Stromal cell of bone marrow (primary cell): ENCODE measurements around the gene PPME1.

Source experiments
- DNase-seq: peaks from one replicate; pipeline ENCODE4 v3.0.0-alpha.2; 2012; ENCODE audit warnings: low read depth

Gene PPME1

DNA sequence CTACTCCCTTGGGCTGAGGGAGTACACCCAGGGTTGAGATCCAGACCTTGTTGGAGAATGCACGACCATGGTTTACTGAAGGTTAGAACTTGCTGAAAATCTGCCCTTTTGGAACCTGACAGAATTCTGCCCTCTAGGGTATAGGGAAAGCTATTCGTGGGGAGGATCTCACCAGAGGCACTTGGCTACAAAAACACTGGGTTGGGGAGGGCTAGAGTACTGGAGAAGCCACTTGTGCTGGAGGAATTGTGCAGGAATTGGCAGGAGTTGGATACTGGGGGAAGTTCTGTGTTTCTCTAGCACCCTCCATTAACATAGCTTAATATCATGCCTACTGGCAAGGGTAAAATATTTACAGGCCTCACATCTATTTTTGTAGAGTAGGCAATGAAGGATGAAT lies 55.8 kb downstream of the PPME1 start:
- DNase-seq = no peak

DNA sequence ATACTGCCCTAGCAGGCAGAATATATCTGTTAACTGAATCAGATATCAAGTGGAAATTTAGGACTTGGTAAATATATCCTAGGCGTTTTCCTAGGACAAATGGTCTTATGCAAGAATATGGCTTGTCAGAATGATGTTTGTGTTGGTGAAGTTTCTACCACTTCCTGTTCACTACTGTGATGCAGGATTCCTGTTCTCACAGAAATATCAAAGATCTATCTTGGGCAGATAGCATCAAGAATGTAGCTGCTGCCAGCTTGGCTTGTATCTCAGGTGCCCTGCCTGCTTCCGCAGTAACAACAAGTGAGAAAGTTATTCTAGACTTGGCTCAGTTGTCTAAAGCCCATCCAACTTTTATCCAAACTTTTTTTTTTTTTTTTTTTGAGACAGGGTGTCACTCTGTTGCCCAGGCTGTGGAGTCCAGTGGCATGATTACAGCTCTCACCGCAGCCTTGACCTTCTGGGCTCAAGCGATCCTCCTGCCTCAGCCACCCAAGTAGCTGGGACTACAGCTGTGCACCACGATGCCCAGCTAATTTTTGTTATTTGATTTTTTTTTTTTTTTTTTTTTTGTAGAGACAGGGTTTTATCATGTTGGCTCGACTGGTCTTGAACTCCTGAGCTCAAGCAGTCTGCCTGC lies 61.3 kb downstream of the PPME1 start:
- no peak for DNase-seq

DNA sequence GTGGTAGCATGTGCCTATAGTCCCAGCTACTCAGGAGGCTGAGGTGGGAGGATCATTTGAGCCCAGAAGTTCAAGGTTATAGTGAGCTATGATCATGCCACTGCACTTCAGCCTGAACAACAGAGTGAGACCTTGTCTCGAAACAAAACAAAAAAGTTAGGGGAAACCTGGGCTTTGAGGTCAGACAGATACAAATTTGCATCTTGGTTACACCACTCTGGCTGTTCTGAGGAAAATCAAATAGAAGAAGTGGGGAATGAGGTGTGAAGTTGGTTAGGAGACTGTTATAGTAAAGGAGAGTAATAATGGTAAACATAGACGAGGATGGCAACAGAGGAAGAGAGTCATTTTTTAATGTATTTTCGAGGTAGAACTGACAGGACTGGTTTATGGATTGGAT lies 62.6 kb downstream of the PPME1 start:
- no peak for DNase-seq

DNA sequence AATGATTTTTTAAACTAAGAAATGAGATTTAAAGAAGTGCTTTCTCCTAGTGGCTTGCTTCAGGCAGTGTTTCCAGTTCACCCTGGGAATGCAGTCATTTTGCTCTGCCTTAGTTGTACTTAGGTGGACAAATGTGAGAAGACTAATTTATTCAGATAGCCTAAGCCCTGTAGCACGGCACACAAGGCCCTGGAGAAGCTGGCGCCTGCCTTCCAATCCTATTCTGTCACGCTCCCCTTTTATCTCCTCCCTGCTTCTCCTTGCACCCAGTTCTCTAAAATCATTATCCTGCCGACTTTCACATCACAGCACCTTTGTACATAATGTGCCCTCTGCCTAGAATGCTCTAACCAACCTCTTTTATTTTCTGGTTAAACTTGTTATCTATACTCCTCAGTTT lies 64.0 kb downstream of the PPME1 start:
- DNase-seq = no peak

DNA sequence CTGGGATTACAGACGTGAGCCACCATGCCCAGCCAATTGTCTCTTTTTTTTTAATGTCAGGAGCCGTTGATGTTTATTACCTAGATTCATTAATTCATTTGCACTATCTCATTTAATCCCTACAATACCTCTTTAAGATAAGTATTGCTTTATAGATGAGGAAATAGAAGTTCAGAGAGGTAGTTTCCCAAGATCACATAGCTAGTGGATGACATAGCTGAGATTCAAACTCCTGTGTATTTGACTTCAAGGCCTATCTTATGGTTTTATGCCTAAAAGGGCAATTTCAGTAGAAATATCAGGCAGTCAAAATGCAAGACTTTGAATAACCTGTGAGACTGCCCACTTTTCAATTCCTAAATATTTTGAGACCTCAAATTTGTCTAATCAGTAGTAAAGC lies 66.5 kb downstream of the PPME1 start:
- DNase-seq = no peak

DNA sequence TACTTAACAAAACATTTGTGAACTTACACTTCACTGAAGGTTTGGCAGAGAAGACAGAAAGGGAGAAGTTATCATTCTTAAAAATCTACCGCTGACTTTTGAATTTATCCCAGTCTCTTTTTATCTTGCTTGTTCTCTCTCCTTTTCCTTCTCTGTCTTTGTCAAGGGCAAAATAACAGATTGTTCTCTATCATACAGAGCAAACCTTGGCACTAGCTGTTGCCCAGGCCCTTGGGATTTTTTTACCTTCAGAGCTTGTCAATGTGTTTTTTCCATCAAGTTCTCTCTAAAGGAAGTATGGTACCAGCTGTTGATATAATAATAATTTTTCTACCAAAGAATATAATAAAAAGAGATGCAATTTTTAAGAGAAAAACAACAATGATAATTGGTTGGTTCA lies 67.2 kb downstream of the PPME1 start:
- DNase-seq = no peak

DNA sequence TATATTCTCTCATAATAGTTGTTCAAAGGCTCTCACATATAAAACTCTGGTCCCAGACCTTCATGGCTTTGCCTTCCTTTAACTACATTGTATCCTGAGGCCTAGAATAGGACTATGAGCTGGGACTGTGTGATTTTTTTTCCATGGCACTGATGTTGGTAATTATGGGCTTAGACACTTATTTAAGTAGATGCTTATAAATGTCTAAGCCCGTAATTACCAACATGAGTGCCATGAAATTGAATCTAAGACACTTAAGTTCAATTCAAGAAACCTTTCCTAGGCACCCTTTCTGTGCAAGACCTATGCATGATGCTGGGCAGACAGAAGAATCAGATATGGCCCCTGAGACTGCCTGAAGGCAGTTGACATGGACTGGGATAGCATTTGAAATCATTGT lies 77.4 kb downstream of the PPME1 start:
- no peak for DNase-seq

DNA sequence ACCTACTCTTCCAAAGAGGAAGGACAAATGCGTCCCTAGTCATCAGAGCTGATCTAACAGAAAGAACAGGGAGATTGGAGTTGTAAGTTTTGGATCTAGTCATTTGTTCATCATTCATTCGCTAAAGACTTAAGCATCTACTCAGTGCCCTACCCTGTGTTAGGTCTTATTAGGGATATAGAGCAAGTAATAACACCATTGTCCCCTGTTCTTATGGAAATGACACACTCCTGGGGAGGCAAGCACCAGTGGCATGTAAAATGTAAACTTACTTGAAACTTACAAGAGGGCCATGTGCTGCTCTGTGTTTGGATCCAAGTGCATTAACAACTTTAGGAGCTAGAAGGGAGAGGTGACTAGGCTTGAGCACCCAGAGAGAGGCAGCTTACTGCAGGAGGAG lies 78.4 kb downstream of the PPME1 start:
- DNase-seq = no peak

DNA sequence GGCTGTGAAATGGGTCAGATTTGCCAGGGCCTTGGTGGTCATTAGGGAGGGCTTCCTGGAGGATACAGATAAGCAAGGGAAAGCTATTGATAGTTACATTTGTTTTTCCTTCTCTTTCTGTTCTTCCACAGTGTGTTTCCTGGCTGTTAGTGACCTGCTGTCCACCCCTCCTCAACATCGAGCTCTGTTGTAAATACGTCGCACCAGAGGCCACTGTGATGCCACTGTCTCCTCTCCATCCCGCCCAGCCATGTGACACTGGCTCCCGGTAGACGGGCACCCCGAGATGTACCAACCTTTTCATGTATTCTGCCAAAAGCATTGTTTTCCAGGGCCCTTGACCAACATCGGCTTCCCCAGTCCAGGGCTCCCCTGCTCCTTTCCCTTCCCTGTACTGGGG lies 82.3 kb downstream of the PPME1 start:
- no peak for DNase-seq

DNA sequence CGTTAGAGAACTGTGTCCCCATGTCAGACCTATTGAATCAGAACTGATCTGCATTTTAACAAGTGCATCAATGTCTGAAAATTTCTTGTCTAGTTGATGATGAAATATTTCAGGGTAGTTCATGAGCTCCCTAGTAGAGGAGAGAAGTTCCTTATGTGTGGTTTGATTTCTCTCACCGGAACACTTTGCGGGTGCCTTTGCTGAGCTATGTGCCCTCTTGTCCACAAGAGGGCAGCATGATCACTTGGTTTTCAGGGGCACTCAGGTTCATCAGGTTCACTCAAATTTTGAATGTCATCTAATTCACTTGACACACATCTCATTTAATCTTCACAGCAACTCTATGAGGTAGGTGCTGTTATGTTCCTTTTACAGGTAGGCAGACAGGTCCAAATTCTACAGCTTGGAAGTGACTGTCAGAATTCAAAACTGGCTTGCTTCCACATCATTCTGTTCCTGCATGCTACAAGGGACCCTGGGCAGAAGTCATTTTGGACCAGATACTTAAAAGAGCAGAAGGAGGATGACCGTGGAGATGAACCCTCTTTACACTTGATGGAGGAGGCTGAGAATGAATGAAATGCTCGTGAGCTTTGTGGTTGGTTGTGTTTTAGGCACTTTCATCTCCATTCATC lies 84.8 kb downstream of the PPME1 start:
- DNase-seq = peak; percentile 45

DNA sequence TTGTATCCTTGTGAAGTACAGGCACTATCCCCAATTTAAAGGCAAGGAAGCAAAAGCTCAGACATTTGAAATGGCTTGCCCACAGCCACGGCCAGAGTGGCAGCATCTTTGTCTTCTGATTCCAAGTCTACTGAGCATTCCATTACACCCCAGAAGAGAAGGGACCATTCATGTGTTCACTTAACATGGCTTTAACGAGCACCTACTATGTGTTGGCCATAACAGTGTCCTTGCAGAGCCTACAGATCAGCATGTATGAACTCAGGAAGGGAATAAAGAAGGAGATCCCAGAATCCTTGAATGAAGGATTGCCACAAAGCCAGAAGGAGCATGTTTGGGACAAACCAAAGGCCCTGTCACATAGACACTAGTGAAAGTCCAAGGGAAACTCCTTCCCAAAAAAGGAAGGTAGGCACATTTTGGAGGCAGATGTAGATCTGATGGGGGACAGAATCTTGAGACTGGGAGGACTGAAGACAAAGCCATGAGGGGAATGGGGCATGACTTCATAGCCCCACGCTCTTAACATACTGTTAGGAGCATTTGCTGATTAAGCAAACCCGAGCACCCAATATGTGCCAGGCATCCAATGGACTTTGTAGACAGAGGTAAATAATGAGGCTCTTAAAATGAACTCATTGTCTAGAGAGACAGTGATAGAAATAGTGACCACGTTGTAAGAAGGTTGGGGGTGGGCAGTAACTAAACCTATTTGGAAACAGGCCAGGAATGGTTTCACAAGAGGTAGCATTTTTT lies 85.5 kb downstream of the PPME1 start:
- no peak for DNase-seq

DNA sequence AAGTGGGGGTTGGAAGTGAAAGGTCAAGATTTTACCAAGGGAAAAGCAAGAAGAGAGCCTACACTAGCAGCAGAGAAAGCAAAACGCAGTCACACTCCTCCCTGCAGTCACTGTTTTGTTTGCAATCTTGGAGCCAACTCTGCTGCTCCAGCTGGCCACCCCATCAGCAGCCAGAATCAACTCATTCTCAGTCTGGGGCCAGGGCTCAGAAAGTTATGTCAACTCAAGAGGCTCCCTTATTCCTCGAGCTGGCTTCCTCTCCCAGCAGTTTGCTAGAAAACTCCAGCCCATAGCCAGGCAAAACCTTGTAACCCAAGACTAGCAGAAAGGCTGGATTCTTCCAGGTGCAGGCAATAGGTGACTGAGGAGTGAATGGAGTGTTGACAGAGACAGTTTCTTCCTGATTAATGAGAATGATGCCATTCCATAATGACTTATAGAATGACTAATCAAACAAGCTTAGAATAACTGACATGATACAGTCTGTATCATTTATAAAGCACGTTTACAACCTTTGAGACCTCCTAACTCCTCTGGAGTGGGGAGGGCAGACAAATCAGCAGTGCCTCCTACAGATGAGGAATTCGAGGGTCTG lies 87.0 kb downstream of the PPME1 start:
- DNase-seq = peak; percentile 78

DNA sequence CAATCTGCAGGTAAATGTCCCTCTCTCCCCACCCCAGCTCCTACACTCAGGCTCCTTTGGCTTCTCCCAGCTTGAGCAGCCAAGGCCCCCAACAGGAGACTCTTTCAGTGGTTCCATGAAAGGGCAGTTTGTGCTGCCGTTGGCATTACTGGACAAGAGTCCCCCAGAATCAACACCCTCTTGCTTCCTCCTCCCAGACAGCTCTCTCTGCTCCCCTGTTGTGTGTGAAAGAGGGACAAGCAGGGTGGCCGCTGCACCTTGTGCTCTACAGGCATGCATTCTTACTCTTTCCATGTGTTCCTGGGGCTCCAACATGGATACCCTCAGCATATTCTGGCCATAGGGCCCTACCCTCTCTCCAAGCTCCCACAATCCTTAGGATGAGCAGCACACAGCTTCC lies 91.6 kb downstream of the PPME1 start:
- no peak for DNase-seq

DNA sequence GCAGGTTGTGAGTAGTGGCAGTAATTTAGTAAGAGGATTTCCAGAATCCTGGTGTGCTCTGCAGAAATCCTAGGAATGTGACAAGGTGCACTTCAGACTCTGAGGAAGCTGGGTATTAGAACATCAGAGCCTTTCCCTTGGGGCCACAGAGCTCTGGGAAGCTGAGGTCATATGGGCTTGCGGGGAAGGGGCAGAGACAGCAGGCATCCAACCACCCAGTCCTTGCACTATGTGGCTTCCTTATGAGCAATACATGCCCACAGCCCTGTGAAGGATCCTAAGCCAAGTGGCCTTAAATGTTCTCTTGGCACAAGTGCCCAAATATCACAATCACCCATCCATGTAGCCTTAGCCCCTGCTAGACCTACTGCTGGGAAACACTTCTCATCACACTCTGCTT lies 94.2 kb downstream of the PPME1 start:
- DNase-seq = no peak

DNA sequence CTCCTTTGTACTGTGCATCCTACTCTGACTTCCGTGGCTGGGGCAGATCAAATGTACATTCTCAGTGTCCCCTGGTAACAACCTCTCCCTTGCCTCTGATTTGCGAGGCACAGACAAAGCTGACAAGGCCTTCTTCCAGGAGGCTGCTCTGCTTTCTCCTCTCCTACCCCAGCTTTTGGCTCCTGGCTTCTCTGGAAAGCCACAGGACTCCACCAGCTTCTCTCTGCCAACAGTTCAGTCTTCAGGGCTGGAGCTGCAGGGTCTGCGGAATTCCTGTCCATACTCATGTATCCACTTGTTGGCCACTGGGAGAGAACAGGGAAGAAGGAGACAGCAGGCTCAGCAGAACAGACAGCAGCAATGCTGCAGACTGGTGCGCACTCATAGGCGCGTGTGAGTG lies 95.9 kb downstream of the PPME1 start:
- no peak for DNase-seq

DNA sequence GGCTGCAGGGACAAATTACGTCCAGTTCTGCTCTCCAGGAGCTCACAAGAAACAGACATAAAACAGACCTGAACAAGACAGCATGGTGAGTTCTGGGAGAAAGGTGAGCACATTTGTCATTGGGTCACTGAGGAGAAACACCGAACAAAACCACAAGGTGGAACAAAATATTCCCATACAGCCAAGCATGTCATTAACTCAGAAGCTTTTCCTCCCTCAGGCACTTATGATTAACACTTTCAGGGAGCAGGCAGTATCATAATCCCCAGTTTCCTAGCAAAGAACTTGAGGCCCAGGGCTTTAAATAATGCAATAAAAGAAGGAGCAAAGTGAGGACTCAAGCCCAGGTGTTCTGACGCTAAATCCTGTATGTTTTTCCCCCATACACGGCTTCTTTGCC lies 97.4 kb downstream of the PPME1 start:
- no peak for DNase-seq

DNA sequence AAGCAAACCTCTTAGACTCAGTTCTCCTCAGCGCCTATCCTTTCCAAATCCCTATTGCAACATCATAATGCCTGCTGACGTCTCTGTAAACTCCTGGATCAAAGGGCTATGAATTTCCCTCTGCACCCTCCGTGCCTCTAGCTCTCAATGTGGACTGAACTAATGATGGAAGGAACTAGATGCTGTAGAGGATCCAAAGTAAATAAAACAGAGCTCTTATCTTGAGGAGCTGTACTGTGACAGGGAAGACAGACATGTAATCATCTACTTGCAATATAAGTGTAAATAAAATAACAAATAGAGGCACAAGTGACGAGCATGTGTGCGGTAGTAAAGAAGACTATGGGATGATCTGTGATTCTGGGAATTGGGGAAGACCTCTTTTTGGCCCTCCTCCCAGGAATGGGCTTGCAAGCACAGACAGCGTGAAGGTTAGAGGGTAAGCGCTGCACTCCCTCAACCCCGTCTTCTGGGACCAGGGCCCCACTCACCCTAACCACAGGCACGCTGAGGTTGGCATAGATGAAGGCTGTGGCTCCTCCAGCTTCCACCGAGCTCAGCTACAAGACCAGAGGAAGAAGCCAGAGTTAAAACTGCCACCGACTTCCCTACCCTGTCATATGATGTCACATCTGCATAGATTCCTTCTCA lies 98.2 kb downstream of the PPME1 start:
- no peak for DNase-seq

DNA sequence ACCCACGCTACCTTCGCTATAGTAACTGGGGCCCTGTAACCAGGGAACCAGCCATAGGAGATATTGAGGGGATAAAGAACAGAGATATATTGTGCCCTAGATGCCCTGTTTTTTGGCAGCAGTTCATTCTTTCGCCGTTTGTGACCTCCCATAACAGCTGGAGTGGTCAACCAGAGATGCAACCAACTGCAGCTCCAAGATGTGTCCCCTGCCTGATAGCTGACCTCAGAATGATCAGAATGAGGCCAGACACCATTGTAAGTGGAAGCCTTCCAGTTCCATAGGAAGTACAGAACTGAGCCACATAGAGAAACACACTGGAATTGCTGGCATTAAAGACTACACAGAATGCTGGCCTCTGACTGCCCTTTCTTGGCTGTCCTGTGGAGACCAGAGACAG lies 101.2 kb downstream of the PPME1 start:
- no peak for DNase-seq

DNA sequence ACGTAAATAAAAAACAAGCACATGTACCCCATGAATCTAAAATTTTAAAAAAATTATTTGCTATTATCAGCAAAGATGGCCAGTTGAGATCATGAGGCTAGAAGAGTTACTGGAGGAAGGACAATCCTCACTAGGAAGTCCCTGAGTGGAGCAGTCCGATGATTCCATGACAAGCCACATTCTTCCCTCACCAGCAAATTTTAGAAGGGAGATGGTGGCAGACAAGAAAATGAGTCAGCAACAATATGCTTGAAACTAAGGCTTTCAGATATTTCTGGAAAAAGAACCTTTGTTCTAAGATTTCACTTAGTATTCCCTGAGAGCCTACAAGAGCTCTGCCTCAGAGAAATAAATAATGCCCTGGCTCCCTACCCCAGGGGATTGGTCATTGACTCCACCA lies 105.5 kb downstream of the PPME1 start:
- DNase-seq = peak; percentile 64

DNA sequence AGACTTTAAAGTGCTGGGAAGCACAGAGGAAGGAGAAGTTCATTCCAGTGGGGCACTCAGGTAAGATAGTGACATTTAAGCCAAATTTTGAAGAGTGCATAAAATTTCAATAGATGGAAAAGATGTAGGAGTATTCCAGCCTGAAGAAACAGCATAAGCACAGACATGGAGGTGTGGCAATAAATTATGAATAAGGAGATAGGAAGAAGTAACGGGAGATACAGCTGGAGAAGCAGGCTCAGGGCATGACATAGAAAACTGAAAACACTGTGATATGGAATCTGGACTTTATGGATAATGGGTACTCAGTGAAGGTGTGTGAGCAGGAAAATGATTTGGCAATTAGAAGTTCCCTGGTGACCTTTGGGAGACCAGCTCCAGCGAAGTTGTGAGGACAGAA lies 107.0 kb downstream of the PPME1 start:
- DNase-seq = no peak

DNA sequence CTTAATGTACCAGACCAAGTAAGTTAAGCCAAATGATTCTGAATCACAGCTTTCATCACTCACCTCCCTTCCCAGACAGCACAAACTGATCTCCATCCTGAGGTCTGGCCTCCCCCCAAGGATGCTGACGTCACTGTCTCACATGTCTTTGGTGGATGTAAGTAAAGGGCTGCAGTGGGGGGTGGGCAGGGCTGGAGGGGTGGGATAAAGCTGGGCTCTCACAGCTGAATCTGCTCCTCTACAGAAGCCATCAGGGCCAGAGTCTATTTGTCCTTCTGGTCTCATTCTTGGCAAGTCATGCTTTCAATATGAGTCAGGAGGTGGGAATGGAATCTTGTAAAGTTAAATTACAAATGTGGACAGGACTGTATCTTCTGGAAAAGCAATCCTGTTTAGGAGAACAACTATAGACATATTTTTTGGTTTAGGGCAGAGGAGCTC lies 107.7 kb downstream of the PPME1 start:
- peak; percentile 96 for DNase-seq

DNA sequence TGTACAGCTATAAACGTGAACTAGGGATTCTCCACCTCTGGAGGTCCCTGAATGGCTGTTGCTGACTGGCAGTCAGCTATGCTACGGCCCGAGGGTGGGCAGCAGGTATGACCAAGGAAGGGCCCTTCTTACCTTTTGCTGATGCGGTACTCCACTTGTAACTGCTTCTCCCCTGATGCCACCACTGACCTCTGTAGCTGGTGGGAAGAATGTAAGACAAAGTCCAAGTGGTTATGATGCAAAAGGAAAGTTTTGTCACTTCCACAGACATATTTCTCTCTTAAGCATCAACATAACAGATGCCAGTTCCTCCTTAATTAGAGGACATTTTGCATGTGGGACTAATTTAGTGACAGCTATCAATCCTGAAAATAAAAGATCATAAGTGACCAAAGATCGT lies 108.2 kb downstream of the PPME1 start:
- no peak for DNase-seq

DNA sequence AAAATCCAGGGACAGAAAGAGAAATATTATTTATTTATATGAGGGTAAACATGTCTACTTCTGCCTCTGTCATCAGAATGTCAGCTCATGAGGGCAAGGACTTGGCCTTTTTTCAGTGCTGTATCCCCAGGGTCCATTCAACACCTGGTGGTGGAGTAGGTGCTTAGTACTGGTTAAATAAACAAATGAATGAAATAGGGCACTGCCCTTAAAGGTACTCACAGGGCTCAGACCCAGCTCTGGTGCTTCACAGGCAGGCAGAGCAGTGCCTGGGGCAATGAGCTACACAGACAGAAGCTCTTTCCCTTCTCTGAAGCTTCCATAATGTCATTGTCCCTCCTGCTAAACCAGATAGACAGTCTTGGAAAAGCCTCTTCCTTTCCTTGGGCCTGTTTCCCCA lies 109.4 kb downstream of the PPME1 start:
- no peak for DNase-seq
